AG10803 (cell line): Measurements from ENCODE around the gene PRSS21.

Experiments
- DNase-seq: peaks from one replicate; pipeline ENCODE4 v3.0.0; 2010; ENCODE audit warnings: low read depth
- H3K4me3 ChIP-seq: 2 replicates; pipeline ENCODE4 v1.5.1; 2011; ENCODE audit warnings: mild to moderate bottlenecking, low read length, control low read depth
- CTCF ChIP-seq: conservative IDR thresholded peaks from 2 replicates; pipeline ENCODE4 v1.5.1; 2011; ENCODE audit warnings: mild to moderate bottlenecking, low read length, control low read depth, inconsistent platforms

Gene PRSS21

GRCh38 chr16:2828521-2828840 lies 11.4 kb downstream of the PRSS21 start:
- no peak for TF ChIP-seq CTCF
- no peak overlapping the region for H3K4me3 ChIP-seq
- DNase-seq = no peak

- DNase-seq = no peak
- TF ChIP-seq CTCF = no peak
- no peak overlapping the region for H3K4me3 ChIP-seq
Observed at GRCh38 chr16:2828876-2829430, 11.9 kb downstream of the PRSS21 start.

GRCh38 chr16:2829501-2830354 lies 12.7 kb downstream of the PRSS21 start, which contains the start of gene ZG16B:
Gene ZG16B (plus strand): TSS chr16:2830303. CDS start chr16:2830442, 139 bp downstream.
- H3K4me3 ChIP-seq = no peak within 1 kb of the TSS
- TF ChIP-seq CTCF = no peak
- no peak for DNase-seq

- no peak for DNase-seq
- H3K4me3 ChIP-seq = no peak overlapping the region
- no peak for TF ChIP-seq CTCF
Observed at GRCh38 chr16:2830355-2830695, 13.3 kb downstream of the PRSS21 start.

- no peak for TF ChIP-seq CTCF
- H3K4me3 ChIP-seq = no peak overlapping the region
- no peak for DNase-seq
Observed at GRCh38 chr16:2831203-2831602, 14.2 kb downstream of the PRSS21 start.

- DNase-seq = no peak
- TF ChIP-seq CTCF = no peak
- no peak overlapping the region for H3K4me3 ChIP-seq
Observed at GRCh38 chr16:2833776-2834175, 16.7 kb downstream of the PRSS21 start.

- DNase-seq = no peak
- no peak overlapping the region for H3K4me3 ChIP-seq
- TF ChIP-seq CTCF = no peak
Observed at GRCh38 chr16:2834968-2835367, 17.9 kb downstream of the PRSS21 start.
